Measurements from ENCODE around the gene LRP8. TPM values are rescaled to one million over a fixed set of nuclear protein-coding genes. Genes with fewer than 3 reads are reported as not detected.

LRP8 gene
- total and polyA plus RNA-seq, 2 donors (not counting 3 experiments of a cell fraction or from before 2014, with no cell fraction given) = 40.9 to 62.2 TPM

DNA sequence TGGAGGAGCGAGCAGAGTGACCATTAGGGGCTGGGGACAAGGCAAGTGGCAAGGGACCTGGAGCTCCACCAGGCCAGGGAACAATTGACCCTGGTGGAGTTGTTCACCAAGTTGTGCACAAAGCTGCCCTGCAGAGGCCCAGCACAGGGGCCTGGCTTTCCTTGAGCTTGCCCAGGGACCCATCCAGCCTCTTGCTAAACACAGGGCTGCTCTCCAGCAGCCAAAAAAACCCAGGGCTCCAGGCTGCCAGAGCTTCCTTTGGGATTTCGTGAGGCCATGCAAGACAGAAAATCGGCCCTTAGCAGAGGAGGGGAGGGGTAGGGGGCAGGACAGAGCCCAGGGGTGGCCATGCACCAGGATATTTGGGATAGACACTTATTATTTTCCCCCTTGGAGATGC, 32.6 kb downstream of the LRP8 start:
- DNase-seq (ENCODE audit: low read depth, low spot score) (no peak), FAIRE-seq (no peak)
- H3K79me2 ChIP-seq (ENCODE audit: control insufficient read depth, insufficient read depth, low read length) = peaks cover 42% of the 10 kb centered on the region
- no peak overlapping the region for H3K27ac ChIP-seq (ENCODE audit: insufficient read depth, low read depth, low read length)
- dilution Hi-C loops (cut with MboI; ENCODE audit: extremely low pct_ligation_motif_present, low sequenced_read_pairs) = no loop called here
- H3K27me3 ChIP-seq (ENCODE audit: control insufficient read depth in 2 of 2, insufficient read depth in 2 of 2, low read length in 2 of 2) = no peaks in the 10 kb centered on the region
- ChIA-PET POLR2A (no interaction called here), CTCF (interaction anchor here (0.5 to 1.8 kb wide), 2 partner anchors 17 to 98 kb away, joined by 3 to 13 read pairs; no protein-coding TSS in a partner anchor)
- H3K9me3 ChIP-seq (replicated peaks; ENCODE audit: control insufficient read depth, insufficient read depth, low read length) = no peaks in the 10 kb centered on the region
- H3K4me1 ChIP-seq (ENCODE audit: control insufficient read depth, extremely low read depth, insufficient read depth, low read length) = peaks cover 24% of the 10 kb centered on the region
- TF ChIP-seq EZH2 (IDR thresholded peaks at IDR 0.05; ENCODE audit: borderline replicate concordance, low read depth, low read length, severe bottlenecking) = no peak
- TF ChIP-seq POLR2A (IDR thresholded peaks at IDR 0.05; ENCODE audit: low read depth, low read length) = no peak
- no peak for TF ChIP-seq GATA2 (IDR thresholded peaks at IDR 0.05; ENCODE audit: insufficient read depth, insufficient read length, low read depth, low read length)
- no peak for TF ChIP-seq MYC (IDR thresholded peaks at IDR 0.05; ENCODE audit: low read depth, low read length)
- H3K4me3 ChIP-seq (replicated peaks in 1 of 3; ENCODE audit: insufficient read depth in 1 of 3, low read depth in 1 of 3, low read length in 3 of 3) = no peak overlapping the region
- intact Hi-C loops (cut with micrococcal nuclease) = no loop called here
- no peaks in the 10 kb centered on the region for H4K20me1 ChIP-seq (replicated peaks; ENCODE audit: control insufficient read depth, extremely low read depth, insufficient read depth, low read length)
- no peak overlapping the region for H2AFZ ChIP-seq (ENCODE audit: low read depth, low read length)
- no peaks in the 10 kb centered on the region for H3K9me1 ChIP-seq (replicated peaks; ENCODE audit: control insufficient read depth, extremely low read depth, insufficient read depth, low read length)
- no peak overlapping the region for H3K9ac ChIP-seq (replicated peaks; ENCODE audit: extremely low read depth, insufficient read depth, low read length)
- no peak overlapping the region for H3K4me2 ChIP-seq (ENCODE audit: insufficient read depth, low read length)
- no TSS peak for BruUV-seq (replicated peaks)
- no peaks in the 10 kb centered on the region for H3K36me3 ChIP-seq (ENCODE audit: control insufficient read depth in 2 of 2, extremely low read depth in 1 of 2, insufficient read depth in 2 of 2, low read length in 2 of 2)

DNA sequence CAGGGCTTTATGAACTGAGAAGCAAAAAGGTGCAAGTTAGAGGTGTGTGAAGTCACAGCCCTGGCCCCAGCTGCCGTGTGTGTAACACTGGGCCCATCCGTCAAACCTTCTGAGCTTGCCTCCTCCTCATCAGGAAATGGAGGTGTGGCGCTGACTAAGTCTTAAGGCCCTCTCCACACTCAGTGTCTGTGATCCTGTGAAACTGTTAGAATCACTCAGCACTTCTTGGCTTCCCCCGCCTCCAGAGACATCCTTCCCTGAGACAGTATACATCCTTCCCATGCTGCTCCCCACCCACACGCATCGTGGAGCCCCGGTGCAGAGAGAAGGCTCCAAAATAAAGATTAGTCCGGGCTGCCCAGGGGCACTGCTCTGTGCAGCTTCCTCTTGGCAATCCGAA, 33.3 kb downstream of the LRP8 start:
- DNase-seq (ENCODE audit: low read depth, low spot score) = no peak
- Histone ChIP-seq H2AFZ (ENCODE audit: low read depth, low read length) (no peak overlapping the region), H4K20me1 (replicated peaks; ENCODE audit: control insufficient read depth, extremely low read depth, insufficient read depth, low read length) (no peaks in the 10 kb centered on the region), H3K9me1 (replicated peaks; ENCODE audit: control insufficient read depth, extremely low read depth, insufficient read depth, low read length) (no peaks in the 10 kb centered on the region), H3K36me3 (ENCODE audit: control insufficient read depth in 2 of 2, extremely low read depth in 1 of 2, insufficient read depth in 2 of 2, low read length in 2 of 2) (no peaks in the 10 kb centered on the region), H3K9me3 (replicated peaks; ENCODE audit: control insufficient read depth, insufficient read depth, low read length) (no peaks in the 10 kb centered on the region), H3K27me3 (ENCODE audit: control insufficient read depth in 2 of 2, insufficient read depth in 2 of 2, low read length in 2 of 2) (no peaks in the 10 kb centered on the region), H3K4me1 (ENCODE audit: control insufficient read depth, extremely low read depth, insufficient read depth, low read length) (peaks cover 24% of the 10 kb centered on the region), H3K4me3 (replicated peaks in 1 of 3; ENCODE audit: insufficient read depth in 1 of 3, low read depth in 1 of 3, low read length in 3 of 3) (no peak overlapping the region), H3K79me2 (ENCODE audit: control insufficient read depth, insufficient read depth, low read length) (peaks cover 38% of the 10 kb centered on the region), H3K27ac (ENCODE audit: insufficient read depth, low read depth, low read length) (no peak overlapping the region), H3K9ac (replicated peaks; ENCODE audit: extremely low read depth, insufficient read depth, low read length) (no peak overlapping the region), H3K4me2 (ENCODE audit: insufficient read depth, low read length) (no peak overlapping the region)
- ChIA-PET CTCF (interaction anchor here (1.8 kb wide), 1 partner anchor 98 kb away, joined by 13 read pairs; no protein-coding TSS in a partner anchor), POLR2A (no interaction called here)
- FAIRE-seq = peak; percentile 78
- dilution Hi-C loops (cut with MboI; ENCODE audit: extremely low pct_ligation_motif_present, low sequenced_read_pairs) (no loop called here), intact Hi-C loops (cut with micrococcal nuclease) (no loop called here)
- TF ChIP-seq EZH2 (IDR thresholded peaks at IDR 0.05; ENCODE audit: borderline replicate concordance, low read depth, low read length, severe bottlenecking) (no peak), JUN (IDR thresholded peaks at IDR 0.05; ENCODE audit: borderline replicate concordance, insufficient read depth, insufficient read length, low read depth) (no peak), GATA2 (IDR thresholded peaks at IDR 0.05; ENCODE audit: insufficient read depth, insufficient read length, low read depth, low read length) (no peak), POLR2A (IDR thresholded peaks at IDR 0.05; ENCODE audit: low read depth, low read length) (no peak), MYC (IDR thresholded peaks at IDR 0.05; ENCODE audit: low read depth, low read length) (no peak)
- TF ChIP-seq, protein P1, sequence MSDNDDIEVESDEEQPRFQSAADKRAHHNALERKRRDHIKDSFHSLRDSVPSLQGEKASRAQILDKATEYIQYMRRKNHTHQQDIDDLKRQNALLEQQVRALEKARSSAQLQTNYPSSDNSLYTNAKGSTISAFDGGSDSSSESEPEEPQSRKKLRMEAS (IDR thresholded peaks at IDR 0.05; ENCODE audit: insufficient read depth, insufficient read length) = no peak
- BruUV-seq (replicated peaks) = no TSS peak
